A549 (cell line): ENCODE data around the gene ZSWIM1.

Experiments
- JUN ChIP-seq, 2 experiments: fragments of >200 bp; sonication (Bioruptor Twin); formaldehyde crosslinking; IDR thresholded peaks; 2 replicates in 1 of 2; 3 replicates in 1 of 2; pipeline ENCODE4 v1.6.1; 2016 to 2017
- JUNB ChIP-seq: fragments of >200 bp; sonication (Bioruptor Twin); formaldehyde crosslinking; IDR thresholded peaks from 2 replicates; pipeline ENCODE4 v1.6.1; 2016
- MAX ChIP-seq: IDR thresholded peaks from 2 replicates; pipeline ENCODE4 v1.6.1; 2012
- PBX3 ChIP-seq: IDR thresholded peaks from 2 replicates; pipeline ENCODE4 v1.6.1; 2012
- POLR2A ChIP-seq: IDR thresholded peaks from 2 replicates; pipeline ENCODE4 v1.6.1; 2012; ENCODE audit warnings: mild to moderate bottlenecking, low read length
- TF ChIP-seq, protein P1 (sequence below): fragments of >200 bp; sonication (Bioruptor Twin); formaldehyde crosslinking; IDR thresholded peaks from 3 replicates; pipeline ENCODE4 v1.5.1; 2016

DNA sequence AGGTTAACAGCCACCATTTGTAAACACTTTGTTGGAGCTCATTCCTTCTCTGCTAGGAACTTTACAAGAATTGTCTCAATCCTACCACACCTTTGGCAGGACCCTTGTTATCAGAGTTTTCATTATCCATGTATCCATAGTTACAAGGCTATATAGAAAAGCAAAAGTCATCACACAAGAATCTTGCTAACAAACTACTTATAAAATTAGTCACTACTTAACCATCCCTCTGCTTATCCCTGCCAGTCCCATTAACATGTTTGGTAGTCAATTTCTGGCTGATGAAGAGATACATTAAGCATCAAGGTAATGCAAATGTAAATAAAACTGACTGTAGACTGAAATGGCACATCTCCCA is 13.2 kb upstream of the ZSWIM1 start:
- TF ChIP-seq PBX3 = no peak
- TF ChIP-seq, protein P1, sequence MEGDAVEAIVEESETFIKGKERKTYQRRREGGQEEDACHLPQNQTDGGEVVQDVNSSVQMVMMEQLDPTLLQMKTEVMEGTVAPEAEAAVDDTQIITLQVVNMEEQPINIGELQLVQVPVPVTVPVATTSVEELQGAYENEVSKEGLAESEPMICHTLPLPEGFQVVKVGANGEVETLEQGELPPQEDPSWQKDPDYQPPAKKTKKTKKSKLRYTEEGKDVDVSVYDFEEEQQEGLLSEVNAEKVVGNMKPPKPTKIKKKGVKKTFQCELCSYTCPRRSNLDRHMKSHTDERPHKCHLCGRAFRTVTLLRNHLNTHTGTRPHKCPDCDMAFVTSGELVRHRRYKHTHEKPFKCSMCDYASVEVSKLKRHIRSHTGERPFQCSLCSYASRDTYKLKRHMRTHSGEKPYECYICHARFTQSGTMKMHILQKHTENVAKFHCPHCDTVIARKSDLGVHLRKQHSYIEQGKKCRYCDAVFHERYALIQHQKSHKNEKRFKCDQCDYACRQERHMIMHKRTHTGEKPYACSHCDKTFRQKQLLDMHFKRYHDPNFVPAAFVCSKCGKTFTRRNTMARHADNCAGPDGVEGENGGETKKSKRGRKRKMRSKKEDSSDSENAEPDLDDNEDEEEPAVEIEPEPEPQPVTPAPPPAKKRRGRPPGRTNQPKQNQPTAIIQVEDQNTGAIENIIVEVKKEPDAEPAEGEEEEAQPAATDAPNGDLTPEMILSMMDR = no peak
- TF ChIP-seq POLR2A = no peak
- TF ChIP-seq JUNB = no peak
- no peak for TF ChIP-seq MAX
- no peak for TF ChIP-seq JUN (IDR thresholded peaks at IDR 0.05)
